Upper lobe of left lung (tissue), 6 donors: Measurements from ENCODE around the gene CLEC4M. TPM values are rescaled to one million over a fixed set of nuclear protein-coding genes. Genes with fewer than 3 reads are reported as not detected.

Source experiments
- ATAC-seq, 2 donors: fragments of 200-7000 bp; cut with Tn5 transposase; one replicate each; pipeline ENCODE4 v1.9.1; 2022; ENCODE audit warnings: mild to moderate bottlenecking in 2 of 2, moderate library complexity in 2 of 2; ENCODE audit not compliant: low FRiP score in 2 of 2
- DNase-seq, 2 donors: peaks; one replicate each; pipeline ENCODE4 v3.0.0-alpha.2; 2019 to 2020
- H3K27ac ChIP-seq, 4 donors: fragments of 200-600 bp; sonication (generic); one replicate each; pipeline ENCODE4 v1.5.1; 2016 to 2019
- H3K27me3 ChIP-seq, 4 donors: fragments of 200-600 bp; sonication (generic); one replicate each; pipeline ENCODE4 v1.5.1; 2017 to 2019
- H3K36me3 ChIP-seq, 4 donors: fragments of 200-600 bp; sonication (generic); one replicate each; pipeline ENCODE4 v1.5.1; 2016 to 2019
- H3K4me1 ChIP-seq, 4 donors: fragments of 200-600 bp; sonication (generic); one replicate each; pipeline ENCODE4 v1.5.1; 2018 to 2019
- H3K4me3 ChIP-seq, 4 donors: fragments of 200-600 bp; sonication (generic); one replicate each; pipeline ENCODE4 v1.5.1; 2017 to 2019; ENCODE audit warnings: mild to moderate bottlenecking in 2 of 4, moderate library complexity in 1 of 4
- H3K9me3 ChIP-seq, 4 donors: fragments of 200-600 bp; sonication (generic); one replicate each; pipeline ENCODE4 v1.5.1; 2018 to 2019
- EP300 ChIP-seq, 4 donors: sonication (generic); formaldehyde crosslinking; IDR thresholded peaks; one replicate each; pipeline ENCODE4 v1.5.1; 2017; ENCODE audit warnings: antibody characterized with exemption in 4 of 4, control low read depth in 2 of 4
- POLR2A ChIP-seq, 4 donors: fragments of 450-650 bp; IDR thresholded peaks; one replicate each; pipeline ENCODE4 v1.5.1; 2016 to 2017; ENCODE audit warnings: antibody characterized with exemption in 4 of 4, mild to moderate bottlenecking in 2 of 4
- POLR2AphosphoS5 ChIP-seq, 2 donors: sonication (generic); formaldehyde crosslinking; IDR thresholded peaks; one replicate each; pipeline ENCODE4 v1.5.1; 2017; ENCODE audit warnings: antibody characterized with exemption in 2 of 2
- WGBS, 2 donors: methylation state at CpG; one replicate each; pipeline ENCODE4 v1.1.5; 2017 to 2018; 5-methylcytosine and 5-hydroxymethylcytosine counted together
- total RNA-seq, 6 donors: library from RNA; depleted of rRNA in 4 of 6; stranded (reverse); fragments of >200 nt in 4 of 6; gene quantifications; one replicate each; pipeline versions ENCODE4 v1.1.0 to v1.2.1, GENCODE V29; 2016 to 2021
- TF ChIP-seq, protein P1 (sequence below), 6 experiments: fragments of 450-650 bp in 4 of 6; fragments of 200-600 bp in 2 of 6; sonication (generic) in 2 of 6; IDR thresholded peaks; one replicate each; pipeline ENCODE4 v1.5.1; 2016 to 2019; ENCODE audit warnings: antibody characterized with exemption in 6 of 6
- donor health status: DM: no; HTN: no; CAD: no; lungs with moderate emphysema.
- donor health status: DM: no; HTN: yes; CAD: no; lungs with severe emphysema.

The CLEC4M gene
- total RNA-seq, 6 donors from 2014 or later, result 0.86 to 7.4 (median 3.1) TPM; not detected in 1

DNA sequence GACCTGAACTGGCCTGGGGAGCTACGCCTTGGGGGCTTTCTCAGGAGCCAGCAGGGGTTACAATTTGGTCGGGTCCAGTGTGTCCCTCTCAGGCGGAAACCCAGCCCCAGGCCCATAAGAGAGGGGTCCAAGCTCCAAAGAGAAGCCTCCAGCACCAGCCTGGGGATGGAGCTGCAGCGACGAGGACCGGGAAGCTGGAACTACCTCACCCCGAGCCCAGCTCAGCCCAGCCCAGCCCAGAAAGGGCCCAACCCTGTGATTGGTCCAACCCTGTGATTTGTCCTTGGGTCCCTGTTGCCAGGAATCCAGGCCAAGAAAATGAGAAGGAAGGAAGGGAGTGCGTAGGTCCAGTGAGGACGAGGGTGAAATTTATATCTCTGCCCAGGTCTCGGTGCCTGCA lies 24.1 kb downstream of the CLEC4M start:
- WGBS, 2 donors, result 17 to 45% methylated on average over 9 to 10 of the region's 10 CpGs
- no peak for DNase-seq
- H3K4me3 ChIP-seq, result peak overlapping the region in 1 of 4 donors; percentile 39

DNA sequence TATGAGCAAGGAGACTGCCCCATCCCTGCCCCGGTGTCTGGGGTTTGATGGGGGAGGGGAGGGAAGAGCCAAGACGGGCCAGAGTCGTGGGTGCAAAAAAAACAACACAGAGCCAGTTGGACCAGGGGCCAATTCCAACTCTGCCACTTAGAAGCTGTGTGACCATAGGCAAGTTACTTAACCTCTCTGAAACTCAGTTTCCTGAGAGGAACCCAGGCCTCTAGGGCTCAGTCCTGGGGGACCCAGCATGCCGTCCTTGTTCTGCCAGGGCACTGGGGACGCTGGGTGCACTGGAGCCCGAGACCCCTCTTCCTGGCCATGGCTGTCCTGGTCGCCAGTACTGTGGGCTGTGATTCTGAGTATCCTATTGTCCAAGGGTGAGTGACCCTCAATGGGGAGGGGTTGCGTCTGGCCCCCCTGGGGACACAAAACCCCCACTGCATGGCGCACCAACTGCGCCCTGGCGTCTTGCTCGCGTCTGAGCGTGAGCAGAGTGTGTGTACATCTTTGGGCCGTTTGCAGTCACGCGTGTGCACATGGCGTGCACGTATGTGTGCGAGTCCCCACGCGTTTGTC lies 24.6 kb downstream of the CLEC4M start:
- Histone ChIP-seq H3K4me3 (peak overlapping the region in 2 of 4 donors; percentile 29 to 39), H3K36me3 (no peaks in the 10 kb centered on the region), H3K4me1 (peaks cover 9 to 37% (median 26%) of the 10 kb centered on the region in 4 donors), H3K27me3 (peaks cover 0 to 24% (median 14%) of the 10 kb centered on the region in 4 donors), H3K27ac (no peak overlapping the region), H3K9me3 (no peaks in the 10 kb centered on the region)
- 11 to 22% methylated on average over 6 to 22 of the region's 22 CpGs for WGBS, 2 donors
- TF ChIP-seq POLR2AphosphoS5 (IDR thresholded peaks at IDR 0.05) (no peak), EP300 (IDR thresholded peaks at IDR 0.05) (no peak)
- no peak for DNase-seq
- no peak for ATAC-seq

More for the DNA sequence above, 24.1 kb downstream of the CLEC4M start:
- peak in 1 of 2 donors; percentile 54 for ATAC-seq
- H3K36me3 ChIP-seq, result no peaks in the 10 kb centered on the region
- H3K4me1 ChIP-seq, result peaks cover 9 to 37% (median 26%) of the 10 kb centered on the region in 4 donors
- H3K27ac ChIP-seq, result no peak overlapping the region
- no peak for TF ChIP-seq POLR2A (IDR thresholded peaks at IDR 0.05)
- TF ChIP-seq, protein P1, sequence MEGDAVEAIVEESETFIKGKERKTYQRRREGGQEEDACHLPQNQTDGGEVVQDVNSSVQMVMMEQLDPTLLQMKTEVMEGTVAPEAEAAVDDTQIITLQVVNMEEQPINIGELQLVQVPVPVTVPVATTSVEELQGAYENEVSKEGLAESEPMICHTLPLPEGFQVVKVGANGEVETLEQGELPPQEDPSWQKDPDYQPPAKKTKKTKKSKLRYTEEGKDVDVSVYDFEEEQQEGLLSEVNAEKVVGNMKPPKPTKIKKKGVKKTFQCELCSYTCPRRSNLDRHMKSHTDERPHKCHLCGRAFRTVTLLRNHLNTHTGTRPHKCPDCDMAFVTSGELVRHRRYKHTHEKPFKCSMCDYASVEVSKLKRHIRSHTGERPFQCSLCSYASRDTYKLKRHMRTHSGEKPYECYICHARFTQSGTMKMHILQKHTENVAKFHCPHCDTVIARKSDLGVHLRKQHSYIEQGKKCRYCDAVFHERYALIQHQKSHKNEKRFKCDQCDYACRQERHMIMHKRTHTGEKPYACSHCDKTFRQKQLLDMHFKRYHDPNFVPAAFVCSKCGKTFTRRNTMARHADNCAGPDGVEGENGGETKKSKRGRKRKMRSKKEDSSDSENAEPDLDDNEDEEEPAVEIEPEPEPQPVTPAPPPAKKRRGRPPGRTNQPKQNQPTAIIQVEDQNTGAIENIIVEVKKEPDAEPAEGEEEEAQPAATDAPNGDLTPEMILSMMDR (IDR thresholded peaks at IDR 0.05), result no peak
- TF ChIP-seq POLR2AphosphoS5 (IDR thresholded peaks at IDR 0.05), result no peak
- H3K27me3 ChIP-seq, result peaks cover 0 to 24% (median 14%) of the 10 kb centered on the region in 4 donors
- no peaks in the 10 kb centered on the region for H3K9me3 ChIP-seq

DNA sequence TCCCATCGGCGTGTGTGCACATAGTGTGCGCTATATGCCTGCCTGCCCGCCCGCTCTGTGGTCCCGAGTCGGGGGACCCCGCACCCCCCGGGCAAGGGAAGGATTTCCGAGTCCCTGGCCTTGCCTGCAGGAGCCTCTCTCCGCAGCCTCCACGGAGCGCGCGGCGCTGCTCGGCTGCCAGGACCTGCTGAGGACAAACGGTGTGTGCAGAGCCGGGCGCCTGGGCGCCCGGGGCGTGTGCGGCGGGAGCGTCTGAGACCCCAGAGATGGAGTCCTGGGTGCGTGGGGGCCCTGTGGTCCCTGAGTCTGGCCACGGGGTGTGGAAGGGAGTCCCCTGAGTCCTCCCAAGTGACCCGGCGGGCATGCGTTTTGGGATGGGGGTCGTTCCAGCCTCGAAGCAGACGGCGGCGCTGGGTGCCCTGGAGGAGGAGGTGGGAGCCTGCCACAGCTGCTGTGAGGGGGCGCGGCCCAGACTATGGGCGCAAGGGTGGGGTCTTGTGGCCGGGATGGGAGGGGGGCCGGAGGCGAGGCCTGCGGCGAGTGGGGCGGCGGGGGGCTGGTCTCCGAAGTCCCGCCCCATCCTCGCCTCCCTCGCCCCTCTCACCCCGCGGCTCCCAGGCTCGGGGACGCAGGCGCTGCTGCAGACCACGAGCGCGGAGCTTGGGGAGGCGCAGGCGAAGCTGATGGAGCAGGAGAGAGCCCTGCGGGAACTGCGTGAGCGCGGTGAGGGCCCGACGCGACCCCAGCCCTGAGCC lies 25.3 kb downstream of the CLEC4M start:
- no peak for ATAC-seq
- TF ChIP-seq, protein P1 (IDR thresholded peaks at IDR 0.05), result no peak
- TF ChIP-seq POLR2AphosphoS5 (IDR thresholded peaks at IDR 0.05) (no peak), EP300 (IDR thresholded peaks at IDR 0.05) (no peak), POLR2A (IDR thresholded peaks at IDR 0.05) (no peak)
- 5% methylated on average over 23 of the region's 67 CpGs; no CpG with 5 or more reads in 1 of the 2 donors for WGBS, 2 donors
- no peaks in the 10 kb centered on the region for H3K36me3 ChIP-seq
- H3K27me3 ChIP-seq, result peaks cover 0 to 24% (median 14%) of the 10 kb centered on the region in 4 donors
- H3K4me3 ChIP-seq, result peak overlapping the region in 3 of 4 donors; percentile 22 to 39 (median 29)
- DNase-seq, result peak in 1 of 2 donors; percentile 82
- no peaks in the 10 kb centered on the region for H3K9me3 ChIP-seq
- peaks cover 9 to 37% (median 26%) of the 10 kb centered on the region in 4 donors for H3K4me1 ChIP-seq
- no peak overlapping the region for H3K27ac ChIP-seq

DNA sequence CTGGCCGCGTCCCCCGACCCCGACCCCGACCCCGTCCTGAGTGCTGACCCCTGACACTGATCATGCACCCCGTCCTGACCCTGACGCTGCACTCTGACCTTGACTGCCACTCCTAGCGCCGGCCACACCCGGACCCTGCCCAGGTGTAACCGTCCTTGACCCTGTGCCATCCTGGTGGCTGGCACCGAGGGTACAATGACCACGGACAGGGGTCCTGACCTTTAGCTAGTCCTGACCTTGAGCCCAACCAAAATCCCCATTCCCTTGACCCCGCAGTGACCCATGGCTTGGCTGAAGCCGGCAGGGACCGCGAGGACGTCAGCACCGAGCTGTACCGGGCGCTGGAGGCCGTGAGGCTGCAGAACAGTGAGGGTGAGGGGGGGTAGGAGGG lies 25.9 kb downstream of the CLEC4M start:
- Histone ChIP-seq H3K27ac (no peak overlapping the region), H3K27me3 (peaks cover 0 to 24% (median 14%) of the 10 kb centered on the region in 4 donors), H3K4me1 (peaks cover 9 to 33% (median 22%) of the 10 kb centered on the region in 4 donors), H3K36me3 (no peaks in the 10 kb centered on the region), H3K4me3 (peak overlapping the region in 2 of 4 donors; percentile 29 to 39), H3K9me3 (no peaks in the 10 kb centered on the region)
- WGBS, 2 donors, result 0% methylated on average over 22 of the region's 23 CpGs; no CpG with 5 or more reads in 1 of the 2 donors
- peak in 1 of 2 donors; percentile 12 for ATAC-seq
- no peak for TF ChIP-seq POLR2AphosphoS5 (IDR thresholded peaks at IDR 0.05)
- no peak for TF ChIP-seq EP300 (IDR thresholded peaks at IDR 0.05)
- TF ChIP-seq, protein P1 (IDR thresholded peaks at IDR 0.05), result no peak
- TF ChIP-seq POLR2A (IDR thresholded peaks at IDR 0.05), result no peak
- DNase-seq, result no peak

DNA sequence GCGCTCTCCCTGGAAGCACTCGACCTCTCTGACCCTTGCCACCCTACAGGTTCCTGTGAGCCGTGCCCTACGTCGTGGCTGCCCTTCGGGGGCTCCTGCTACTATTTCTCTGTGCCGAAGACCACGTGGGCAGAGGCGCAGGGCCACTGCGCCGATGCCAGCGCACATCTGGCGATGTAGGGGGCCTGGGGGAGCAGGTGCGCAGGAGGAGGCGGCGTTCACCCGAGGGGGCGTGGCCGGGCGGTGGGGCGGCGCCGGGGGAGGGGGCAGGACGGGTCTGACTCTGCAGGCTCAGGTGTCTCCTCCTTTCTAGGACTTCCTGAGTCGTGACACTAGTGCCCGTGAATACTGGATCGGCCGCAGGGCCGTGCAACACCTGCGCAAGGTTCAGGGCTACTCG lies 26.4 kb downstream of the CLEC4M start:
- Histone ChIP-seq H3K4me3 (peak overlapping the region in 2 of 4 donors; percentile 29 to 39), H3K27me3 (peaks cover 0 to 24% (median 14%) of the 10 kb centered on the region in 4 donors), H3K27ac (no peak overlapping the region), H3K36me3 (no peaks in the 10 kb centered on the region), H3K4me1 (peaks cover 9 to 28% (median 19%) of the 10 kb centered on the region in 4 donors), H3K9me3 (no peaks in the 10 kb centered on the region)
- ATAC-seq (peak in 1 of 2 donors; percentile 24), DNase-seq (peak in 1 of 2 donors; percentile 83)
- TF ChIP-seq POLR2A (IDR thresholded peaks at IDR 0.05) (no peak), POLR2AphosphoS5 (IDR thresholded peaks at IDR 0.05) (no peak), EP300 (IDR thresholded peaks at IDR 0.05) (no peak)
- TF ChIP-seq, protein P1 (IDR thresholded peaks at IDR 0.05), result no peak
- 13 to 33% methylated on average over 18 to 23 of the region's 31 CpGs for WGBS, 2 donors
